LHCN-M2 (cell line): ENCODE results near the gene KLHL24. TPM values are rescaled to one million over a fixed set of nuclear protein-coding genes. Genes with fewer than 3 reads are reported as not detected.
A peak's percentile ranks its signal among the peaks of the same experiment; 100 is the strongest.
"Not testable (repeated sequence)": the region's sequence is repeated elsewhere in the genome, so short reads cannot be mapped to it uniquely, and the experiment has no call there.

Experiments used
- DNase-seq: peaks from one replicate; pipeline ENCODE4 v3.0.0-alpha.2; 2012; ENCODE audit warnings: low read depth
- total RNA-seq: library from RNA; depleted of rRNA; stranded (reverse); fragments of >200 nt; gene quantifications from 2 replicates; pipeline ENCODE4 v1.2.3, GENCODE V29; 2014; rRNA removed

Gene KLHL24
- total RNA-seq, 1 experiment from 2014 or later = 20.3 TPM

GRCh38 chr3:183695569-183696364 lies 60.3 kb downstream of the KLHL24 start:
- no peak for DNase-seq

DNA sequence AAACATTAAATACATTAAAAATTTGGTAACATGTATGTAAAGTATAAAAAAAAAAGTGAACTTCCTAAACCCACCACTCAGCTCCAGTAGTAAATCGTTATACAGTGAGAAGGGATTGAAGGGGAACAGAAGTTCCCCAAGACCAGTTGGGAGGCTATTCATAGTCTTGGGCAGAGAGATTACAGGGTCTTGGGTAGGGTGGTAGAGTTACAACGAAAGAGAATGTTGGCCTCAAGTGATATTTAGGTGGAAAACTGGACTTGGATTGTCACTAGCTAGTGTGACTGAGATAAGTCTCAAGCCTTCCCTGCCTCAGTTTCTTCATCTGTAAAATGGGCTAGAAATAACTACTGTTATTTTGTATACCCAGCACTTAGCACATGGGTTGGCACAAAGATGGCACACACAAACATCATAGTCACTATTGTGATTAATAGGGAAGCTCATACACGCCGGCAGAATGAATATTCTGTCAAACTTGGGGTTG lies 61.7 kb downstream of the KLHL24 start:
- DNase-seq = no peak

- peak; percentile 68 for DNase-seq
These were observed 62.3 kb downstream of the KLHL24 start, which contains the start of gene YEATS2 for GRCh38 chr3:183697610-183698317. Gene YEATS2, plus strand, starts transcription at chr3:183697797. Its CDS starts 17,366 bp downstream, at chr3:183715163.

GRCh38 chr3:183698318-183698751 lies 62.9 kb downstream of the KLHL24 start:
- peak; percentile 24 for DNase-seq

GRCh38 chr3:183698756-183699155 lies 63.3 kb downstream of the KLHL24 start:
- DNase-seq = peak; percentile 23

GRCh38 chr3:183699238-183699947 lies 64.0 kb downstream of the KLHL24 start:
- no peak for DNase-seq

DNA sequence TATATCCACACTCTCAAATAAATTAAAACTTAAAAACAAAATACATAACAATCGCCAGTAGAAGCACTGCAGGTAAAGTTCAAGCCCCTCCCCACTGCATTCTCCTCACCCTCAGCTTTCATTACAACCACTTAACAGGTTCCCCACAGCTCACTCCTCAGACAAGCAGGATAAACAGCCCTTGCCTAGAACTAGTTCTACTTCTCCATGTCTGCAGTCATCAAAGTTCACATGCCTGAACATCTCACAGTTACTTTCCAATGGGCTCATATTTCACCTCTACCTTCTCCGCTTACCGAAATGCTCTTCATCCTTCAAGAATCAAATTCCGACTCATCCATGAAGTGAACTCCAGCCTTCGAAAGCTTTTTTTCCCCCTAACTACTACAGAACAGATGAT lies 66.3 kb downstream of the KLHL24 start:
- no peak for DNase-seq

- not testable (repeated sequence) for DNase-seq
These were observed 68.5 kb downstream of the KLHL24 start for GRCh38 chr3:183703892-183704291.

- DNase-seq = peak; percentile 28
These were observed 74.8 kb downstream of the KLHL24 start for GRCh38 chr3:183710231-183710630.

DNA sequence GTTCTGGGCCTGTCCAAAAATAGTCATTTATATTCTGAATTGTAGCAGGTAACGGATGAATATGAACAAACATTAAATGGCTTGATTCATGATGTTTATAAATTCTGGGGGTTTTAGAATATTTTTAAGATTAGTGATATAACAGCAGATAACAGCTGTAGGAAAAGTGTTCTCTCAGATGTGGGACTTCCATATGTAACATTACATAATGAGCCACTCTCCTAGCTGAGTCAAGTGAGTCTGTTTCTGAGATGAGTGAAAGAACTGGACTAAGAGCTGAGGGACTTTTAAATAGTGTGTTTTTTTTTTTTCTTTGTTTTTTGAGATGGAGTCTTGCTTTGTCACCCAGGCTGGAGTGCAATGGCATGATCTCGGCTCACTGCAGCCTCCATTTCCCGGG lies 76.1 kb downstream of the KLHL24 start:
- DNase-seq = peak; percentile 50

DNA sequence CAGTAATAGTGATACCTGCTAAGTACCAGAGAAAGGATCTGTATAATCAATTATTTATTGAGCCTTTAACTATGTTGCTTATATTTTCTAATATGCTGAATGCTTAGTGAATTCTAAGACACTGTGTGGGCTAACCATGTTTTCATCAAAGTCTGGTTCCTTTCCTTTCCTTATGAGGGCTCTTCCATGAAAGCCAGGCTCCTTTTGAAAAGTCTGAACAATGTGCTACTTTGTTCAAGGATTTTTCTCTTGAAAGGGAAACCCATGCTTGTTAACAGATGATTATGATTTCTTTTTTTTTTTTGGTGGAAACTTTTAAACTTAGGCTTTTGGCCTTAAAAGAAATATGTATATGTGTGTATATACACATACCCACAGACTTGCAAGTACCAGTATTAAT lies 79.2 kb downstream of the KLHL24 start:
- DNase-seq = no peak

DNA sequence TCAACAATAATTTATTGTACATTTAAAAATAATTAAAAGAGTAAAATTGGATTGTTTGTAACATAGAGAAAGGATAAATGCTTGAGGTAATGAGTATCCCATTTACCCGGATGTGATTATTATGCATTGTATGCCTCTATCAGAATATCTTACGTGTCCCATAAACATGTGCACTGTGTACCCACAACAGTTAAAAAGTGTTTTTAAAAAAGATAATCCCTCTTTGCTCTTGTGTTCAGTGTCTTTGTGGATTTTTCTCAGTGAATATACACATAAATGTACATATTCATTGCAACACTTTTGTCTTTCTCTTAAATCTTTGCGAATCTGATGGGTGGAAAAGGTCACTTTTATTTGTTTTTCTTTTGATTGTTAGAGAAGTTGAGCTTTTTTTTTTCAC lies 82.6 kb downstream of the KLHL24 start:
- DNase-seq = no peak

GRCh38 chr3:183725387-183725786 lies 90.0 kb downstream of the KLHL24 start:
- DNase-seq = no peak

GRCh38 chr3:183728204-183728603 lies 92.8 kb downstream of the KLHL24 start:
- DNase-seq = no peak

DNA sequence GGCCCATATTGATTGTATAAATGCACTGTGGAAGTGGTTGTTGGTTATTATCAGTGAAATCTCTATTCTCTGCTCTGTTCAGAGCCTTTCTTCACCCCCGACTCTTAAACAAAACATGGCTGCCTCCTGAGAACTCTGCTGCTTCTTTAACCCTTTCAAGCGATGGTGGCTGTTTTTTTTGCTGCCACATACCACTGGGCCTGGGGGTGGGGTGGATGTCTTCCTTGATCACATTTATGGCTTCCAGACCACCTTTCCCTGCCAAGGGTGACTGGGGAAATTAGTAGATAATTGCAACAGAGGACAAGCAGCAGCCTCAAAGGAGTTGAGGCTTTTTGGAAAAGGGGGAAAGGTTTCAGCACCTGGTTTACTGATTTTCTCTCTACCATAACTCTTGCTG lies 94.9 kb downstream of the KLHL24 start:
- DNase-seq = no peak

DNA sequence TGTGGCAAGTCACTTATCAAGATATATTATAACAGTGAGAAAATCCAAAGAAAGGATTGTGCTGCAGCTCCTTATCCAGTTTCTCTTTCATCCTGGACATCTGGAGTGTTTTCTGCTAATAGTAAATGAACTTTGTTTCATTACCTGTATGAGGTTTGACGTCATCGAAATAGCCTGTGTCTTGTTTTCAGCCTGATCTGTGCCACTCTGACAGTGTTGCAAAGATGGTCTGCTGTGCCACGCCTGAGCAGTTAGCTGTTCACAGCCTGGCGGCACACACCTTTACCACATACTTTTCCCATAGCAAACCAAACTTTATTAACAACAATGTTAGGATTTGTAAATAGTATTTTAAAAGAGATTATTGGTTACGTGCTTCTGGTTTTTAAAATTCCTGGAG lies 96.2 kb downstream of the KLHL24 start:
- DNase-seq = no peak

DNA sequence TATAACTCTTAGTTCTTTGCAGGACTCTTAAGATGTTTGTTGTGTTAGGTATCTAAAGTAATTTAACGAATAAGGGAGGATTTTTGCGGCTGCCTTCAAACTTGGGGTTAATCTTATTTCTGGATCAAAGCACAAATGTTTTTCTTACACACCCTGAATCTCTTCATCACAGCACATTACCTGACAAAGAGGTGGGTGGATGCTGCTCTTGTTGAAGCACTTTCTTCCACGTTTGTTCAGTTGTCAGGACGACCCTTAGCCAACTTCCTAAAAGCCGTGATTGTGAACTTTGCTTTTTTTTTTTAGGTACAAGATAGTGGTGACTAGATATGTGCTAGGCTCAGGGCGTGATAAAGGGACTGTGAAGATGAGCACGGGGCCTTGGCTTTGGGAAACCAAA lies 98.1 kb downstream of the KLHL24 start:
- DNase-seq = no peak

Other genes with a start within 250 kb of the KLHL24 start
- 0.13 and 0.23 TPM in 2 replicates for gene MCF2L2, start 207.0 kb upstream of the KLHL24 start, total RNA-seq
- not detected in 2 replicates for gene KLHL6, start 79.9 kb upstream of the KLHL24 start, total RNA-seq
- gene YEATS2, start 62.2 kb downstream of the KLHL24 start, total RNA-seq = 28.3 and 29.2 TPM in 2 replicates
- 3.1 and 4.6 TPM in 2 replicates for gene MAP6D1, start 190.0 kb downstream of the KLHL24 start, total RNA-seq
- gene PARL, start 249.3 kb downstream of the KLHL24 start, total RNA-seq = 38.5 and 54.2 TPM in 2 replicates